Ectodermal cell (in vitro differentiated cells): Measurements from ENCODE around the gene RYR3.

Experiments used
- H3K27ac ChIP-seq: 2 replicates; pipeline ENCODE4 v1.7.0; 2013; ENCODE audit warnings: mild to moderate bottlenecking, low read depth, low read length; ENCODE audit not compliant: insufficient read depth, poor library complexity, severe bottlenecking
- H3K27me3 ChIP-seq: 2 replicates; pipeline ENCODE4 v1.7.0; 2013; ENCODE audit warnings: mild to moderate bottlenecking, low read length; ENCODE audit not compliant: insufficient read depth, control insufficient read depth, poor library complexity, severe bottlenecking
- H3K36me3 ChIP-seq: one replicate; pipeline ENCODE4 v1.7.0; 2013; ENCODE audit warnings: low read length; ENCODE audit not compliant: control insufficient read depth, insufficient read depth
- H3K4me1 ChIP-seq: one replicate; pipeline ENCODE4 v1.7.0; 2013; ENCODE audit warnings: low read length; ENCODE audit not compliant: control insufficient read depth, insufficient read depth
- H3K4me3 ChIP-seq: 2 replicates; pipeline ENCODE4 v1.7.0; 2013; ENCODE audit warnings: low read depth, low read length, control low read depth; ENCODE audit not compliant: insufficient read depth
- H3K9me3 ChIP-seq: 2 replicates; pipeline ENCODE4 v1.7.0; 2013; ENCODE audit warnings: mild to moderate bottlenecking, low read length, moderate library complexity; ENCODE audit not compliant: control insufficient read depth
- WGBS, 2 experiments: methylation state at CpG; one replicate each; pipeline ENCODE4 v1.1.7; 2013; ENCODE audit warnings: missing lambda C conversion rate in 2 of 2; 5-methylcytosine and 5-hydroxymethylcytosine counted together

RYR3 gene

DNA sequence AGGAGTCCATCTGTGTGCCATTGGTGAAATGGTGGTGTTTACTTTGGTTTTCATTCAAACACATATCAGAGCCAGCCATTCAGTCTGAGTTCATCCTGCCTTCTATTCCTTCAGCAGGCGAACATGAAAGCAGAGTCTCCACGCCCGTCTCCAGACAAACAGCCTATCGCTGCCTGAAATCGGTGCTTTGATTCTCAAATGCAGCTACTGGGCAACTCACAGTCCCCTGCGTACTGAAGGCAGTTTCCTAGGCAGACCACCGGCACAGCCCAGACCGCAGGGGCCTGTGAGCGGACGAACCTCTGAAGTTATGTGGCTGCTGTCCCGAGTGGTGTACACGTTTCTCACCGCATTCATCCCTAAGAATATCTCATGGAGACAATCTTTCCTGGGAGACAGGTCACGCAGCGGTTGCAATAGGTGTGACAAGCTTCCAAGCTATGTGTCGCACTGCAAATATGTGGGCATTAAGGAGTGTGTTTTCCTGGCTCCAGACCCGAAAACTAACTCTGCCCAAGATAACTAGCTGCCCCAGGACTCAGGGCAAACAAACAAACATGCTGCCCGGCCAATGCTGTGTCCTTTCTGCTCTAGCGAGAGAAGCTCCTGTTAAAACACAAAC lies 16.9 kb upstream of the RYR3 start:
- WGBS, 2 experiments: 92 to 93% methylated on average over 19 of the region's 19 CpGs
- Histone ChIP-seq H3K4me3 (no peak overlapping the region), H3K27ac (no peak overlapping the region), H3K4me1 (no peaks in the 10 kb centered on the region), H3K27me3 (no peaks in the 10 kb centered on the region), H3K9me3 (no peaks in the 10 kb centered on the region), H3K36me3 (no peaks in the 10 kb centered on the region)

DNA sequence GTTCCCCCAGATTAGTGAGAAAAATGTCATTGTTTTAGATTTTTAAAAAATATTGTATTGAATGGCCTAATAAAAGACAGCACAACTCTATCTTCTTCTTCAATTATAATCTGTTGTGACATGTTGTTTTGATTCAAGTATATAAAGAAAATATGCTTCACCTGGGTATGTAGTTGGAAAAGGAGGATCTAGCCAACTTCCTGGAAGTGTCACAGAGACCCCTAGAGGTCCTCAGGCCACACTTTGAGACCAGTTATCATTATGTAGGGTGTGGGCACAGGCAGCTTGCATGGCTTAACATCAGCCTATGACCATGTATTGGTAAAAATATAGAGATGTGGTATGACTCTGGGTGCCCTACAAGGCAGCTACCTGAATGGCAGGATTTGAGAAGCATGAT lies 14.7 kb upstream of the RYR3 start:
- H3K9me3 ChIP-seq: no peaks in the 10 kb centered on the region
- H3K27me3 ChIP-seq: no peaks in the 10 kb centered on the region
- no peaks in the 10 kb centered on the region for H3K36me3 ChIP-seq
- no peaks in the 10 kb centered on the region for H3K4me1 ChIP-seq
- no peak overlapping the region for H3K27ac ChIP-seq
- no peak overlapping the region for H3K4me3 ChIP-seq

DNA sequence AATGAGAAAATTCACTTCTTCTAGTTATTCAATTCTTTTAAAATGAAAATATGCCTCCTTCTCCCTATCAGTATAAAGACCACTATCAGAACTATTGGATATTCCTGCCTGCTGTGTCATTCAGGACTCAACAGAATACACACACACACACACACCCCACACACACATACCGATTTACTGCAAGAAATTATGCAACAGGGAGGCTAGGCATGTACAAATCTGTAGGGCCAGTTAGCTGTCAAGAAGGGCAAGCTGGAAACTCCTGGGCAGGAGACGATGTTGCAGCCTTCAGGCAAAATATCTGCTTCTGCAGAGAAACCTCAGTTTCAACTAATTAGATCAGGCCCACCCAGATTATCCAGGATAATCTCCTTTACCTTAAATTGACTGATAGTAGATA lies 13.9 kb upstream of the RYR3 start:
- no peak overlapping the region for H3K27ac ChIP-seq
- 90 to 97% methylated on average over 2 of the region's 2 CpGs for WGBS, 2 experiments
- no peaks in the 10 kb centered on the region for H3K4me1 ChIP-seq
- H3K9me3 ChIP-seq: no peaks in the 10 kb centered on the region
- H3K27me3 ChIP-seq: no peaks in the 10 kb centered on the region
- no peak overlapping the region for H3K4me3 ChIP-seq
- no peaks in the 10 kb centered on the region for H3K36me3 ChIP-seq

DNA sequence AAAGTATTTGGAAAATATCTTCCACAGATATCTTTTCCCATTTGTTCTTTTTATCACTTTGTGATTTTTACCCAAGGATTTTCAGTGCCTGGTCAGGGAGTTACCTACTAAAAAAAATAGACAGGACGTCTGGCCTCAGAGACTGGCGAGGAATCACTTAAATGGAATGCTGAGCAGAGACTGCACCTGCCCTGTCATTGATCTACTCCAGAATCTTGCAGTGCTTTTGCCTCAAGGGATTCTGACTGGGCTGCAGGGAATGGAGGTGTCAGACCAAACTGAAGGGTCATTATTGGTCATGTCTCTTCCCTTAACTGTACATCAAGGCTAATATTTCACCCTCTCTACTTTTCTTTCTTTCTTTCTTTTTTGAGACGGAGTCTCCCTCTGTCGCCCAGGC lies 12.1 kb upstream of the RYR3 start:
- no peak overlapping the region for H3K27ac ChIP-seq
- peaks cover 1% of the 10 kb centered on the region for H3K4me1 ChIP-seq
- H3K4me3 ChIP-seq: no peak overlapping the region
- WGBS, 2 experiments: 93 to 95% methylated on average over 4 of the region's 4 CpGs
- no peaks in the 10 kb centered on the region for H3K27me3 ChIP-seq
- H3K9me3 ChIP-seq: no peaks in the 10 kb centered on the region
- no peaks in the 10 kb centered on the region for H3K36me3 ChIP-seq

DNA sequence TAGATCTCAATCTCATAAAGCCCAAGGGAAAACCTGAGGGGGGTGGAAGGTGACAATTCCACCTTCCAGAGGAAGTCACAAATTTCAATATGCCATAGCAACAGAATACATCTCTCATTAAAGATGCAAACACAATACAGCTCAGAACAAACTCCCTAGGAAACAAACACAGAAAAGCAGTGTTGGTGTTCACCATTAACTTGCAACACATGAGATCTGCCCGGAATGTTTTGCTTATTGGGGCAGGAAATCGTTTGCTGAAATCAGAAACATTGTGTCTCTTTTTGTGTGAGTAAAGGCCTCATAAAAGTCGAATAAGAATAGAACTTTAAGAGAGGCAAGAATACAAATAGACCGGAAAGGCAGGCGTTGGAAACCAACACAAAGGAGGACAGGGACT lies 5.8 kb upstream of the RYR3 start:
- H3K36me3 ChIP-seq: no peaks in the 10 kb centered on the region
- H3K9me3 ChIP-seq: no peaks in the 10 kb centered on the region
- WGBS, 2 experiments: 74 to 77% methylated on average over 5 of the region's 5 CpGs
- no peak overlapping the region for H3K27ac ChIP-seq
- H3K4me3 ChIP-seq: no peak overlapping the region
- H3K27me3 ChIP-seq: peaks cover 11% of the 10 kb centered on the region
- H3K4me1 ChIP-seq: peaks cover 3% of the 10 kb centered on the region

DNA sequence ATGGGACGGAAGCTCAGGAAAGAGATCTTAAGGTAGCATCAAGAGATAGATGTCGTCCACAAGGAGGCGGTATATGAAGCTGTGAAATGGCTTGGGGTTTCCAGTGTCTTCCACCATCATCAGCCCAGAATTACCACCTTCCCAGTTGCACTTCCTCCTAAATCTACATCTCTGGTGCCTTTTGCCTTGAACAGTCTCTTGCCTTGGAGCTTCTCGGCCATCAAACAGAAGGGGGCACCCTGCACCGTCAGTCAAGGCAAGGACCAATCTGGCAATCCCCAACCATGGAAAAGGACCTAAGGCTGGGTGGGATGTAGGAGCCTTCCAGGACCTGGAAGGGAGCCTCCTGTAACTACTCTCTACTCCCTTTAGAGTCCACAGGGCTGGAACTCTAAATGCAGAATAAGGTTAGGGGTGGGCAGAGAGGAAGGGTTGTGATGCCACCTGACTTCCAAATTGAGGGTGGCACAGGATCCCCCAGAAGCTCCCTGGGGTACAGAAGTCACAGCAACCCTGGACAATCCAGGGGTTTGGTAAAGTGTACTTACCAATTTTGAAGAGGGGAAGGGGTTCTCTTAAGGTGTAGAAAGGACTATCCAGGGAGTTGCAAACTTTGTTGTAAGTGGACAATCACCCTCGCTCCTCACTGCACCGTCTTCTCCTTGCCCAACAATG lies 1.0 kb upstream of the RYR3 start:
- H3K36me3 ChIP-seq: no peaks in the 10 kb centered on the region
- 61 to 69% methylated on average over 7 of the region's 7 CpGs for WGBS, 2 experiments
- no peak overlapping the region for H3K27ac ChIP-seq
- peaks cover 49% of the 10 kb centered on the region for H3K27me3 ChIP-seq
- H3K4me3 ChIP-seq: peak overlapping the region; percentile 65
- no peaks in the 10 kb centered on the region for H3K9me3 ChIP-seq
- no peaks in the 10 kb centered on the region for H3K4me1 ChIP-seq

DNA sequence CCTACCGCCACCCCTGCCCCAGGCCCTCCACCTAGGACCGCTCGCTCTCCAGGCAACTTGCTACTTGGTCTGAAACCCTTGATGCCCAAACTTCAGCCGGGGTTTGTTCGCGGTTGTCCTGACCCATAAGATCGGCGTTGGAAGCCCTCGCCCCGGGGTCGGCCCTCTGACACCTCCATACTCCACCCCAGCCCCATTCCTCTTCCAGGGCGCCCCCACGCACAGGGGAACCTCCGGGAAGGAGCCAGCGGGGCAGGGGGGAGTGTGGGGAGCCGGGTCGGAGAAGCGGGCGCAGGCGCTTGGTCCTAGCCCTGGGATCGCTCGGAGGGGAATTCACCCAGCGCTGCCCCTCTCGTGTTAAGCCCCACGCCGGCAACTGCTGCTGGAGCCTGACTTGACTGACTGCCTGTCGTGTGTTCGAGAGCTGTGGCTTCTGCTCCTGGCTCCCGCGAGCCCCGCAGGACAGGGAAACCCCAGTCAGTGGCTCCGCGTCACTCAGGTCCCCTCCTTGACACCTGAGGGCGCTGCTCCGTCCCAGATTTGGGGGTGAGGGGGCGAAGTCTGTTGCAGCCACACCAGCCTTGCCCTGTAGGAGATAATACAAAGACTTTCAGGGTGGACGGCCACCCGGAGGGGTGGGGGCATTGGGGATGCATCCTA lies 675 bp downstream of the RYR3 start:
- Histone ChIP-seq H3K27ac (no peak overlapping the region), H3K4me1 (no peaks in the 10 kb centered on the region), H3K27me3 (peaks cover 46% of the 10 kb centered on the region), H3K9me3 (no peaks in the 10 kb centered on the region), H3K4me3 (peak overlapping the region; percentile 65), H3K36me3 (no peaks in the 10 kb centered on the region)
- 4 to 5% methylated on average over 38 of the region's 38 CpGs for whole genome bisulfite sequencing, 2 experiments

DNA sequence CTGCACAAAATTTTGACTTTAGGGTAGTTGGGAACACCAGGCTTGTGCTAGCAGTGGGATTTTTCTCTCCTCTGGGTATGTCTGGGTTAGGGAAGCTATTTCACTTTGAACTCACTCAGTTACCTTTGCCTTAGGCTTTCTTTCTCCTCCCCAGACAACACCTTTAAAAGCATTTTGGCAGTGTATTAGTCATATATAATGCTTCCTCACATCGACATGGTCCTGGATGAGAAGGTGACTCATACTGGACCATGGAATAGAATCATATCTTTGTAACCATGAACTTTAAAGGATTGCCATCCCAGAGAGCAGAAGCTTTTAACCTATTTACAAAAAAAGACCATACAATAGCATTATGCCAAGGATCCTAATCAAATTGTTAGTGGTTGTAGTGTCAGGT lies 2.7 kb downstream of the RYR3 start:
- peaks cover 46% of the 10 kb centered on the region for H3K27me3 ChIP-seq
- H3K36me3 ChIP-seq: no peaks in the 10 kb centered on the region
- WGBS, 2 experiments: 82 to 83% methylated on average over 1 of the region's 1 CpG
- H3K4me1 ChIP-seq: no peaks in the 10 kb centered on the region
- H3K9me3 ChIP-seq: no peaks in the 10 kb centered on the region
- no peak overlapping the region for H3K4me3 ChIP-seq
- H3K27ac ChIP-seq: no peak overlapping the region

DNA sequence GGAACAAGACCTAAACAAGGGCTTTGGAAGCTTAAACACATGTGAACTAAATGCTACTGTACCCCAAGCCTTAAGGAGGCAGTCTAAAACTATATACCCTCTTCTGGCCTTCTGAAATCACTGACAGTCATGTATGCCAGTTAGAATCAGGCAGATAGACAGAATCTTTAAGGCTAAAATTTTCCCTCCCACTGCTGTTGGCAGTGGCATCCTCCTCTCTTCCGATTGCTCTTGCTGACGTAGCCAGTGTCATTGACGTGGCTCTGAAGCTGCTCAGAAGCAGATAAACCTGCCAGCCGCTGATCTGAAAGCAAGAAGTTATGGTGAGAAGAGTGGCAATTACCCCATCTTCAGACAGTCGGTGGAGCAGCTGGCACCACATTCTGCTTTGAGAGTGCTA lies 3.3 kb downstream of the RYR3 start:
- 93% methylated on average over 5 of the region's 5 CpGs for WGBS, 2 experiments
- Histone ChIP-seq H3K27ac (no peak overlapping the region), H3K9me3 (no peaks in the 10 kb centered on the region)

DNA sequence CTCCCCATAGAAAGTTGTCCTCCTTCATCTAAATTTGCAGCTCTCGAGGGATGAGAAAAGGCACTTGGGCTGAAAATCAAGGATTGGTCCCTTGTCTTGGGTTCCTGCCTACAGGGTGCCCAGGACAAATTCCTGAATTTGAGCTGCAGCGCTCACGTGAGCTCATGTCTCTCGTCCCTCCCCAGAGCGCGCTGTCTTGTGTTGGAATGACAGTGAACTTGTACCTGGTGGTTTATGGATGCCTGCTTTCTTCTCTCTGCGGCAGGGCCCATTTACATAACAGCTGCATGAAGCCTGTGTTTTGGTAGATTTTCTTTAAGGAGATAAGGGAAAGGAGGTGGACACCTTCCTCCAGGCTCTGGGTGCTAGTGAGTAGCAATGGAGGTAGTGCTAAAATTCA lies 4.3 kb downstream of the RYR3 start:
- Histone ChIP-seq H3K4me1 (no peaks in the 10 kb centered on the region), H3K27me3 (peaks cover 37% of the 10 kb centered on the region), H3K4me3 (no peak overlapping the region), H3K9me3 (no peaks in the 10 kb centered on the region), H3K27ac (no peak overlapping the region), H3K36me3 (no peaks in the 10 kb centered on the region)
- WGBS, 2 experiments: 85 to 89% methylated on average over 7 of the region's 7 CpGs

More for the DNA sequence above, 3.3 kb downstream of the RYR3 start:
- no peaks in the 10 kb centered on the region for H3K4me1 ChIP-seq
- H3K27me3 ChIP-seq: peaks cover 46% of the 10 kb centered on the region
- no peak overlapping the region for H3K4me3 ChIP-seq
- H3K36me3 ChIP-seq: no peaks in the 10 kb centered on the region
